Ascending aorta (tissue), 2 donors: Measurements from ENCODE around the gene RASSF5. TPM values are rescaled to one million over a fixed set of nuclear protein-coding genes. Genes with fewer than 3 reads are reported as not detected.

ENCODE experiments used
- DNase-seq, 2 donors: peaks; one replicate each; pipeline ENCODE4 v3.0.0-alpha.2; 2019; ENCODE audit warnings: low spot score in 2 of 2
- H3K27ac ChIP-seq, 2 donors: fragments of 200-600 bp; sonication (generic); one replicate each; pipeline ENCODE4 v1.5.1; 2016 to 2017; ENCODE audit warnings: mild to moderate bottlenecking in 1 of 2
- H3K27me3 ChIP-seq: fragments of 200-600 bp; sonication (generic); one replicate; pipeline ENCODE4 v1.5.1; 2017
- H3K36me3 ChIP-seq, 2 donors: fragments of 200-600 bp; sonication (generic); one replicate each; pipeline ENCODE4 v1.5.1; 2016
- H3K4me1 ChIP-seq, 2 donors: fragments of 200-600 bp; sonication (generic); one replicate each; pipeline ENCODE4 v1.5.1; 2016 to 2017; ENCODE audit warnings: mild to moderate bottlenecking in 1 of 2
- H3K4me3 ChIP-seq, 2 donors: fragments of 200-600 bp; sonication (generic); one replicate each; pipeline ENCODE4 v1.5.1; 2016 to 2017; ENCODE audit warnings: mild to moderate bottlenecking in 1 of 2
- H3K9me3 ChIP-seq, 2 donors: fragments of 200-600 bp; sonication (generic); one replicate each; pipeline ENCODE4 v1.5.1; 2016
- CTCF ChIP-seq, 3 experiments: fragments of 200-600 bp in 2 of 3; fragments of 450-650 bp in 1 of 3; sonication (generic) in 2 of 3; IDR thresholded peaks; one replicate each; pipeline ENCODE4 v1.5.1; 2016 to 2019; ENCODE audit warnings: antibody characterized with exemption in 3 of 3, mild to moderate bottlenecking in 1 of 3, moderate library complexity in 1 of 3
- intact Hi-C: fragments of 100-400 bp; cut with DNase I; formaldehyde crosslinking; loops from one replicate; pipeline ENCODE4 v1.15.1; 2023
- total RNA-seq: library from RNA; depleted of rRNA; stranded (reverse); fragments of >200 nt; gene quantifications from one replicate; pipeline ENCODE4 v1.1.0, GENCODE V29; 2016

The RASSF5 gene
- total RNA-seq, 1 donor from 2014 or later = 8.9 TPM

DNA sequence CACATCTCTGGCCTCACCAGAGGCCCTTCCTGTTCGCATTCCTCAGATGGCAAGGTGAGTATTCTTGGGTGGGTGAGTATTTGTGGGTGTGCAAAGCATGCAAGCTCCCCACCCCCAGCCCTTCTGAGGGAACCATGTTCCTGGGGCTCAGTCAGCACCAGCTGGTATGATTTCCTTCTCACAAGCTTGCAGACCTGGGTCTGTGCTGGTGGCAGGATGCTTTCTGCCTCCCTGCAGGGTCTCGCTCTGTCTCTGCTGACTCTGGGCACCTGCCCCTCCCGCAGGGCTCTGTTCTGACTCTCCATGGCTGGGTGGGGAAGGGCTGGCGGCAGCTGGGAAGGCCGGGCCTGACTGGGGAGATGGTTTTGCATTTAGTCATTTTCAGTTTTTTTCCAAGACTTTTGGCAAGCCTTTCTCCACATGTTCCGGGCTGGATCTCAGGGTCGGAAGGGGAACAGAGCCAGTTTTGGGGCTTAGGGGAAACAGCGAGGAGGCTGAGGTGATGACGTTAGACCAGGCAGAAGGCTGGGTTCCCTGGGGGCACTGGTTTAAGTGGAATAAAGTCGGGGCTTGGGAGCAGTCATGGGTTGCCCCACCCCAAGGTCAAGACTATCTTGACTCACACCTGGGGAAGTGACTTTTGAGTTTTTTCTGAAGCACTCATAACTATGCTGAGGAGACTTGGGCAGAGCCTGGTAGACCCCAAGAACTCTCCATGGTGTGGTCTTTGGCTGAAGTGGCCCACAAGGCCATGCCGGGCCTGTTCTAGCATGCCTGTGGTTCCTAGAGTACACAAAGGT lies 6.2 kb downstream of the RASSF5 start:
- Histone ChIP-seq H3K4me1 (peaks cover 9 to 20% of the 10 kb centered on the region in 2 donors), H3K27ac (peak overlapping the region; percentile 44 to 55), H3K36me3 (no peaks in the 10 kb centered on the region), H3K27me3 (no peaks in the 10 kb centered on the region), H3K4me3 (no peak overlapping the region), H3K9me3 (no peaks in the 10 kb centered on the region)
- TF ChIP-seq CTCF (IDR thresholded peaks at IDR 0.05) = no peak
- peak; percentile 46 to 93 for DNase-seq
- intact Hi-C loops = no loop called here

GRCh38 chr1:206514813-206515387 lies 7.6 kb downstream of the RASSF5 start:
- H3K4me1 ChIP-seq = peaks cover 9 to 14% of the 10 kb centered on the region in 2 donors
- H3K4me3 ChIP-seq = no peak overlapping the region
- no peaks in the 10 kb centered on the region for H3K36me3 ChIP-seq
- H3K27ac ChIP-seq = no peak overlapping the region
- intact Hi-C loops = no loop called here
- no peak for DNase-seq
- H3K27me3 ChIP-seq = no peaks in the 10 kb centered on the region
- no peaks in the 10 kb centered on the region for H3K9me3 ChIP-seq
- TF ChIP-seq CTCF (IDR thresholded peaks at IDR 0.05) = no peak

DNA sequence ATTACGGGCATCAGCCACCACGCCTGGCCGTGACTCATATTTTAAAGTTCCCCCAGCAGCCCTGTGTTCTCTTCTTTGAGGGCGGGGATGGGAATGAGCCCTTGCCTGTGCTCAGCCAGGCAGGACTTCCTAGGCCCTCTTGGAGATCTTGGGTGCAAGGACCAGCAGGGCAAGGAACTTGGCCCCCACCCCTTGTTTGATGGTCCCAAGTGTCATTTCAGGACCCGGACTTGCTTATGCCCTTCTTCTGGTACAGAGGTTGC lies 9.3 kb downstream of the RASSF5 start:
- H3K36me3 ChIP-seq = no peaks in the 10 kb centered on the region
- TF ChIP-seq CTCF (IDR thresholded peaks at IDR 0.05) = no peak
- no peak overlapping the region for H3K4me3 ChIP-seq
- no peak overlapping the region for H3K27ac ChIP-seq
- DNase-seq = no peak
- H3K9me3 ChIP-seq = no peaks in the 10 kb centered on the region
- H3K4me1 ChIP-seq = peaks cover 9 to 14% of the 10 kb centered on the region in 2 donors
- intact Hi-C loops = loop anchor here (1.0 kb wide), 1 partner anchor 13 kb away; no protein-coding TSS in a partner anchor
- H3K27me3 ChIP-seq = no peaks in the 10 kb centered on the region

GRCh38 chr1:206517784-206518183 lies 10.5 kb downstream of the RASSF5 start:
- DNase-seq = no peak
- H3K9me3 ChIP-seq = no peaks in the 10 kb centered on the region
- no peak for TF ChIP-seq CTCF (IDR thresholded peaks at IDR 0.05)

DNA sequence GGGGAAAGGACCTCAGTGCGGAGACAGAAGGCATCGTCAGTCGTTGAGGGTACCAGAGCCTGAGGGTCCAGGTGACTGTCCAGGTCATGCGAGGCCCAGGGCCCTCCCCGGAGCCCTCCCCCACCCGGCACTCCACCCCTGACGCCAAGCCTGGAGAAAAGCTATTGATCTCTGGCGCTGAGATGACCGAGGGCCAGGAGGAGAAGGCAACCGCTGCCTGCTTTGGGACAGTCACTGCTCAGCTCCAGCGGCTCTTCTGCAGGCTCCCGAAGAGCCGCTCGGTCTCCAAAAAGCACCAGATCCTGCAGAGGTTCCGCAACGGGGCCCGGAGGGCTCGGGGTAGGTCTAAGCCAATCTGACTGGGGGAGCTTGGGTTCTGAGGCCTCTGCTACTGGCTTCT lies 10.9 kb downstream of the RASSF5 start:
- Histone ChIP-seq H3K4me3 (no peak overlapping the region), H3K4me1 (peaks cover 4 to 10% of the 10 kb centered on the region in 2 donors), H3K9me3 (no peaks in the 10 kb centered on the region), H3K27ac (no peak overlapping the region), H3K27me3 (no peaks in the 10 kb centered on the region), H3K36me3 (no peaks in the 10 kb centered on the region)
- DNase-seq = no peak
- no peak for TF ChIP-seq CTCF (IDR thresholded peaks at IDR 0.05)
- intact Hi-C loops = no loop called here

More at GRCh38 chr1:206517784-206518183, 10.5 kb downstream of the RASSF5 start:
- Histone ChIP-seq H3K27ac (no peak overlapping the region), H3K4me1 (peaks cover 9 to 14% of the 10 kb centered on the region in 2 donors), H3K36me3 (no peaks in the 10 kb centered on the region), H3K4me3 (no peak overlapping the region), H3K27me3 (no peaks in the 10 kb centered on the region)
- intact Hi-C loops = no loop called here
